T-cell (primary cell): Measurements from ENCODE around the gene PRKCA. TPM values are rescaled to one million over a fixed set of nuclear protein-coding genes. Genes with fewer than 3 reads are reported as not detected.

ENCODE experiments used
- ATAC-seq, 4 experiments: fragments of 200-7000 bp in 3 of 4; fragments of 150-1000 bp in 1 of 4; cut with Tn5 transposase; replicated peaks in 1 of 4; 1 replicate in 3 of 4; 2 replicates in 1 of 4; pipeline ENCODE4 v1.10.0; 2021; ENCODE audit warnings: moderate library complexity in 3 of 4, mild to moderate bottlenecking in 2 of 4, moderate number of reproducible peaks in 1 of 4
- CTCF ChIA-PET, 2 donors: fragments of 300-600 bp; sonication (Branson Sonifier 250); formaldehyde crosslinking; loops; one replicate each; lab custom pipeline; 2022; ENCODE audit warnings: antibody characterized with exemption in 2 of 2; lab: Charles Lee
- POLR2A ChIA-PET, 2 donors: fragments of 300-600 bp; sonication (Branson Sonifier 250); formaldehyde crosslinking; loops; one replicate each; lab custom pipeline; 2022; ENCODE audit warnings: antibody characterized with exemption in 2 of 2; lab: Charles Lee
- DNase-seq, 35 experiments: peaks; one replicate each; pipeline versions ENCODE4 v3.0.0 to v3.0.0-alpha.2; 2013 to 2023
- H3K27ac ChIP-seq: one replicate; pipeline ENCODE4 v1.5.1; 2013; ENCODE audit warnings: low read length
- H3K27me3 ChIP-seq, 2 experiments: replicated peaks in 1 of 2; 1 replicate in 1 of 2; 2 replicates in 1 of 2; pipeline versions ENCODE4 v1.6.1 to v1.7.0; 2013; ENCODE audit warnings: low read length in 1 of 2, mixed read lengths in 1 of 2; ENCODE audit not compliant: control insufficient read depth in 2 of 2, insufficient read depth in 2 of 2; ENCODE audit errors: extremely low read depth in 1 of 2
- H3K36me3 ChIP-seq, 2 donors: 1 replicate in 1 of 2; 2 replicates in 1 of 2; pipeline versions ENCODE4 v1.6.1 to v1.7.0; 2013; ENCODE audit warnings: low read length in 1 of 2; ENCODE audit not compliant: control insufficient read depth in 2 of 2, insufficient read depth in 1 of 2; ENCODE audit errors: extremely low read depth in 1 of 2
- H3K4me1 ChIP-seq, 2 experiments: 1 replicate in 1 of 2; 2 replicates in 1 of 2; pipeline versions ENCODE4 v1.6.1 to v1.7.0; 2013; ENCODE audit warnings: low read length in 2 of 2, mixed read lengths in 1 of 2; ENCODE audit not compliant: insufficient read depth in 2 of 2, control insufficient read depth in 1 of 2; ENCODE audit errors: extremely low read depth in 1 of 2
- H3K4me3 ChIP-seq, 2 donors: 1 replicate in 1 of 2; 2 replicates in 1 of 2; pipeline versions ENCODE4 v1.5.1 to v1.7.0; 2013; ENCODE audit warnings: mild to moderate bottlenecking in 2 of 2, low read length in 1 of 2, moderate library complexity in 1 of 2; ENCODE audit not compliant: control insufficient read depth in 1 of 2; ENCODE audit errors: extremely low read depth in 1 of 2
- H3K9me3 ChIP-seq: 2 replicates; pipeline ENCODE4 v1.7.0; 2013
- H3K27ac Mint-ChIP-seq, 2 donors: one replicate each; pipeline ENCODE4 v1.8.0; 2020 to 2021; ENCODE audit warnings: mild to moderate bottlenecking in 2 of 2, mixed read lengths in 2 of 2
- H3K27me3 Mint-ChIP-seq, 2 donors: one replicate each; pipeline ENCODE4 v1.8.0; 2021 to 2022; ENCODE audit warnings: mixed read lengths in 2 of 2
- H3K36me3 Mint-ChIP-seq: one replicate; pipeline ENCODE4 v1.8.0; 2021; ENCODE audit warnings: mixed read lengths
- H3K4me1 Mint-ChIP-seq, 3 donors: one replicate each; pipeline ENCODE4 v1.8.0; 2020 to 2022; ENCODE audit warnings: mixed read lengths in 3 of 3, mild to moderate bottlenecking in 1 of 3
- H3K4me3 Mint-ChIP-seq, 3 donors: one replicate each; pipeline ENCODE4 v1.8.0; 2020 to 2022; ENCODE audit warnings: mild to moderate bottlenecking in 3 of 3, mixed read lengths in 3 of 3, moderate library complexity in 3 of 3
- H3K9me3 Mint-ChIP-seq, 3 donors: one replicate each; pipeline ENCODE4 v1.8.0; 2020 to 2022; ENCODE audit warnings: mixed read lengths in 3 of 3
- WGBS: methylation state at CpG from one replicate; pipeline ENCODE4 v1.1.5; 2013; ENCODE audit warnings: missing lambda C conversion rate; ENCODE audit not compliant: insufficient coverage; 5-methylcytosine and 5-hydroxymethylcytosine counted together
- total RNA-seq, 35 experiments: library from RNA in 6 of 35; stranded (reverse) in 6 of 35; fragments of 120-200 nt in 1 of 35; gene quantifications; one replicate each; pipeline versions ENCODE4 v1.2.1 to v1.2.4 and lab custom pipeline; 2013 to 2026

Gene PRKCA
- total RNA-seq, 5 donors from 2014 or later (not counting 1 experiment from before 2014, with no cell fraction given): 75.9 to 128 (median 82.0) TPM

GRCh38 chr17:66661411-66662256 is 359.2 kb downstream of the PRKCA start:
- H3K4me3 Mint-ChIP-seq: no peak overlapping the region
- ATAC-seq: no peak
- WGBS: 88% methylated on average over 9 of the region's 13 CpGs
- H3K4me1 ChIP-seq: no peaks in the 10 kb centered on the region
- H3K9me3 ChIP-seq: no peaks in the 10 kb centered on the region
- DNase-seq: no peak
- no peaks in the 10 kb centered on the region for H3K27me3 Mint-ChIP-seq
- peaks cover 0 to 4% (median 3%) of the 10 kb centered on the region in 3 donors for H3K9me3 Mint-ChIP-seq
- H3K27ac ChIP-seq: no peak overlapping the region
- H3K36me3 Mint-ChIP-seq: peaks cover 45% of the 10 kb centered on the region
- CTCF ChIA-PET: no interaction called here
- peaks cover 50 to 54% (median 53%) of the 10 kb centered on the region in 3 donors for H3K4me1 Mint-ChIP-seq
- POLR2A ChIA-PET: no interaction called here
- no peaks in the 10 kb centered on the region for H3K36me3 ChIP-seq
- peak overlapping the region in 1 of 2 donors; percentile 22 for H3K27ac Mint-ChIP-seq
- H3K27me3 ChIP-seq: no peaks in the 10 kb centered on the region
- H3K4me3 ChIP-seq: no peak overlapping the region

- Histone ChIP-seq H3K27me3 (no peaks in the 10 kb centered on the region), H3K36me3 (no peaks in the 10 kb centered on the region), H3K4me1 (peaks cover 4 to 7% of the 10 kb centered on the region in 2 experiments), H3K27ac (no peak overlapping the region), H3K9me3 (no peaks in the 10 kb centered on the region), H3K4me3 (no peak overlapping the region)
- no CpG with 5 or more reads among the region's 5 CpGs for WGBS
- Mint-ChIP-seq H3K4me3 (no peak overlapping the region), H3K27ac (no peak overlapping the region), H3K4me1 (peaks cover 59 to 62% (median 61%) of the 10 kb centered on the region in 3 donors), H3K27me3 (no peaks in the 10 kb centered on the region), H3K36me3 (peaks cover 44% of the 10 kb centered on the region), H3K9me3 (peaks cover 0 to 4% (median 3%) of the 10 kb centered on the region in 3 donors)
- POLR2A ChIA-PET: no interaction called here
- CTCF ChIA-PET: interaction anchor here in 1 of 2 donors (0.5 kb wide), 1 partner anchor 465 kb away, joined by 3 read pairs; no protein-coding TSS in a partner anchor
- DNase-seq (no peak), ATAC-seq (no peak)
Observed at GRCh38 chr17:66662496-66662895, 360.1 kb downstream of the PRKCA start.

- Mint-ChIP-seq H3K36me3 (peaks cover 44% of the 10 kb centered on the region), H3K4me1 (peaks cover 65 to 68% (median 66%) of the 10 kb centered on the region in 3 donors), H3K27me3 (no peaks in the 10 kb centered on the region), H3K4me3 (no peak overlapping the region), H3K9me3 (no peaks in the 10 kb centered on the region), H3K27ac (peak overlapping the region in 1 of 2 donors; percentile 38)
- Histone ChIP-seq H3K36me3 (no peaks in the 10 kb centered on the region), H3K9me3 (no peaks in the 10 kb centered on the region), H3K27ac (no peak overlapping the region), H3K4me3 (no peak overlapping the region), H3K27me3 (no peaks in the 10 kb centered on the region), H3K4me1 (peaks cover 9 to 12% of the 10 kb centered on the region in 2 experiments)
- DNase-seq (no peak), ATAC-seq (no peak)
- ChIA-PET POLR2A (no interaction called here), CTCF (interaction anchor here in 1 of 2 donors (0.5 to 0.7 kb wide), 2 partner anchors 21 to 466 kb away, joined by 3 read pairs; no protein-coding TSS in a partner anchor)
- WGBS: 94% methylated on average over 7 of the region's 12 CpGs
Observed at GRCh38 chr17:66663041-66663606, 360.7 kb downstream of the PRKCA start.

GRCh38 chr17:66664336-66664735 is 361.9 kb downstream of the PRKCA start:
- H3K36me3 Mint-ChIP-seq: peaks cover 37% of the 10 kb centered on the region
- ATAC-seq (no peak), DNase-seq (no peak)
- H3K4me3 Mint-ChIP-seq: no peak overlapping the region
- no peak overlapping the region for H3K4me3 ChIP-seq
- H3K4me1 Mint-ChIP-seq: peaks cover 74 to 77% (median 74%) of the 10 kb centered on the region in 3 donors
- no peaks in the 10 kb centered on the region for H3K9me3 ChIP-seq
- no peaks in the 10 kb centered on the region for H3K36me3 ChIP-seq
- peak overlapping the region in 1 of 2 donors; percentile 23 for H3K27ac Mint-ChIP-seq
- ChIA-PET POLR2A (interaction anchor here in 1 of 2 donors (1.2 kb wide), 1 partner anchor 13 kb away, joined by 5 read pairs; no protein-coding TSS in a partner anchor), CTCF (no interaction called here)
- H3K9me3 Mint-ChIP-seq: peaks cover 0 to 3% (median 0%) of the 10 kb centered on the region in 3 donors
- H3K27me3 ChIP-seq: no peaks in the 10 kb centered on the region
- H3K4me1 ChIP-seq: peaks cover 9 to 19% of the 10 kb centered on the region in 2 experiments
- WGBS: no CpG with 5 or more reads among the region's 4 CpGs
- no peaks in the 10 kb centered on the region for H3K27me3 Mint-ChIP-seq
- no peak overlapping the region for H3K27ac ChIP-seq

- H3K27me3 ChIP-seq: no peaks in the 10 kb centered on the region
- no peaks in the 10 kb centered on the region for H3K27me3 Mint-ChIP-seq
- H3K27ac Mint-ChIP-seq: no peak overlapping the region
- WGBS: no CpG with 5 or more reads among the region's 4 CpGs
- H3K36me3 ChIP-seq: no peaks in the 10 kb centered on the region
- no peaks in the 10 kb centered on the region for H3K9me3 ChIP-seq
- no peak for ATAC-seq
- ChIA-PET POLR2A (interaction anchor here in 1 of 2 donors (1.2 kb wide), 1 partner anchor 14 kb away, joined by 5 read pairs; no protein-coding TSS in a partner anchor), CTCF (no interaction called here)
- H3K9me3 Mint-ChIP-seq: peaks cover 0 to 3% (median 0%) of the 10 kb centered on the region in 3 donors
- DNase-seq: no peak
- peaks cover 79 to 80% (median 80%) of the 10 kb centered on the region in 3 donors for H3K4me1 Mint-ChIP-seq
- H3K4me1 ChIP-seq: peaks cover 9 to 19% of the 10 kb centered on the region in 2 experiments
- H3K4me3 ChIP-seq: no peak overlapping the region
- H3K4me3 Mint-ChIP-seq: no peak overlapping the region
- no peak overlapping the region for H3K27ac ChIP-seq
- H3K36me3 Mint-ChIP-seq: peaks cover 31% of the 10 kb centered on the region
Observed at GRCh38 chr17:66665194-66665593, 362.8 kb downstream of the PRKCA start.

GRCh38 chr17:66667090-66667489 is 364.7 kb downstream of the PRKCA start:
- POLR2A ChIA-PET: interaction anchor here in 1 of 2 donors (1.1 kb wide), 1 partner anchor 540 kb away, joined by 4 read pairs; no protein-coding TSS in a partner anchor
- DNase-seq (no peak), ATAC-seq (no peak)
- H3K4me3 Mint-ChIP-seq: peak overlapping the region; percentile 2 to 56 (median 37)
- H3K27me3 ChIP-seq: no peaks in the 10 kb centered on the region
- peak overlapping the region; percentile 25 to 81 for H3K27ac Mint-ChIP-seq
- H3K9me3 ChIP-seq: no peaks in the 10 kb centered on the region
- H3K4me1 Mint-ChIP-seq: peaks cover 82 to 90% (median 83%) of the 10 kb centered on the region in 3 donors
- H3K4me3 ChIP-seq: no peak overlapping the region
- H3K36me3 Mint-ChIP-seq: peaks cover 24% of the 10 kb centered on the region
- no peak overlapping the region for H3K27ac ChIP-seq
- peaks cover 0 to 3% (median 0%) of the 10 kb centered on the region in 3 donors for H3K9me3 Mint-ChIP-seq
- peaks cover 9 to 19% of the 10 kb centered on the region in 2 experiments for H3K4me1 ChIP-seq
- no peaks in the 10 kb centered on the region for H3K36me3 ChIP-seq
- WGBS: no CpG with 5 or more reads among the region's 5 CpGs
- no peaks in the 10 kb centered on the region for H3K27me3 Mint-ChIP-seq
- CTCF ChIA-PET: no interaction called here
